HuH-7 (cell line): ENCODE data around the gene PITPNC1.
"Not testable (repeated sequence)": the region's sequence is repeated elsewhere in the genome, so short reads cannot be mapped to it uniquely, and the experiment has no call there.

Experiments used
- DNase-seq: peaks from one replicate; pipeline ENCODE4 v3.0.0; 2011; ENCODE audit warnings: low spot score

Gene PITPNC1

GRCh38 chr17:67578679-67579405 lies 201.8 kb downstream of the PITPNC1 start:
- not testable (repeated sequence) for DNase-seq

GRCh38 chr17:67582673-67583081 lies 205.6 kb downstream of the PITPNC1 start:
- no peak for DNase-seq

GRCh38 chr17:67585077-67585602 lies 208.1 kb downstream of the PITPNC1 start:
- DNase-seq: no peak

- DNase-seq: no peak
Measured at GRCh38 chr17:67588326-67588725, 211.2 kb downstream of the PITPNC1 start.

- DNase-seq: peak; percentile 47
Measured at GRCh38 chr17:67594115-67594880, 217.2 kb downstream of the PITPNC1 start.

- no peak for DNase-seq
Measured at GRCh38 chr17:67600408-67600807, 223.3 kb downstream of the PITPNC1 start.

GRCh38 chr17:67601897-67602296 lies 224.8 kb downstream of the PITPNC1 start:
- no peak for DNase-seq

- no peak for DNase-seq
Measured at GRCh38 chr17:67602444-67602843, 225.4 kb downstream of the PITPNC1 start.

GRCh38 chr17:67602974-67603373 lies 225.9 kb downstream of the PITPNC1 start:
- DNase-seq: peak; percentile 61

- no peak for DNase-seq
Measured at GRCh38 chr17:67605256-67605912, 228.3 kb downstream of the PITPNC1 start.

GRCh38 chr17:67606471-67606870 lies 229.4 kb downstream of the PITPNC1 start:
- no peak for DNase-seq

GRCh38 chr17:67606896-67607604 lies 230.0 kb downstream of the PITPNC1 start:
- no peak for DNase-seq

- DNase-seq: no peak
Measured at GRCh38 chr17:67610061-67610460, 233.0 kb downstream of the PITPNC1 start.

GRCh38 chr17:67613961-67614360 lies 236.9 kb downstream of the PITPNC1 start:
- no peak for DNase-seq

GRCh38 chr17:67615011-67615561 lies 238.0 kb downstream of the PITPNC1 start:
- DNase-seq: no peak

- no peak for DNase-seq
Measured at GRCh38 chr17:67615736-67616135, 238.7 kb downstream of the PITPNC1 start.

GRCh38 chr17:67617304-67617899 lies 240.3 kb downstream of the PITPNC1 start:
- no peak for DNase-seq

- DNase-seq: no peak
Measured at GRCh38 chr17:67619555-67619954, 242.5 kb downstream of the PITPNC1 start.

- DNase-seq: no peak
Measured at GRCh38 chr17:67620088-67620487, 243.0 kb downstream of the PITPNC1 start.

- no peak for DNase-seq
Measured at GRCh38 chr17:67620636-67621035, 243.6 kb downstream of the PITPNC1 start.

- no peak for DNase-seq
Measured at GRCh38 chr17:67623767-67624166, 246.7 kb downstream of the PITPNC1 start.
